GM19035 (cell line): ENCODE results near the gene C2orf80.
"Not testable (repeated sequence)": the region's sequence is repeated elsewhere in the genome, so short reads cannot be mapped to it uniquely, and the experiment has no call there.

Experiments
- ATAC-seq: cut with Tn5 transposase; IDR thresholded peaks from one replicate; pipeline ENCODE4 v1.9.1; 2021; ENCODE audit not compliant: unreplicated experiment

Gene C2orf80

GRCh38 chr2:208189810-208190503 lies at the start of gene C2orf80:
Gene C2orf80 (minus strand): TSS chr2:208190030. CDS start chr2:208186986, 3,044 bp downstream.
- no peak for ATAC-seq

GRCh38 chr2:208235860-208236259 lies 46.0 kb upstream of the C2orf80 start:
- ATAC-seq: no peak

- ATAC-seq: no peak
Measured at GRCh38 chr2:208234786-208235185, 45.0 kb upstream of the C2orf80 start.

DNA sequence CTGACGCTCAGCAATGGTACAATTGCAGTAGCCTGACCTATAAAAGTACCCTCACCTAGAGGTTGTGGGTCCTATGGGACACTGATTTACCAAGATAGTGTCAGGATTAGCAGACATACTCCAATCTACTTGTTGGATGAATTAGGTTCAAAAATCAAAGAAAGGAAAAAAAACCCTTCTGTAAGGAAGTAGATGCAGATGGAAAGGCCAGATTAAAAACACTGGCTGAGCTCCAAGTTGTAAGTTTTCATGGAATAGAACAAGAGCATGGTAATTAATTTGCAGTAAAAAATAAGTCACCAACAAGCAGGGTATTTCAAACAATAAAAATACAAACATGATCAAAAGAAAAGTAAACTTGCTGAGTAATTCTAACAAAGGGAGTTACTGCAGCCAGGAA lies 38.6 kb upstream of the C2orf80 start:
- no peak for ATAC-seq

GRCh38 chr2:208227581-208228232 lies 37.9 kb upstream of the C2orf80 start:
- ATAC-seq: no peak

GRCh38 chr2:208224802-208225201 lies 35.0 kb upstream of the C2orf80 start:
- ATAC-seq: no peak

- ATAC-seq: no peak
Measured at GRCh38 chr2:208222351-208222750, 32.5 kb upstream of the C2orf80 start.

DNA sequence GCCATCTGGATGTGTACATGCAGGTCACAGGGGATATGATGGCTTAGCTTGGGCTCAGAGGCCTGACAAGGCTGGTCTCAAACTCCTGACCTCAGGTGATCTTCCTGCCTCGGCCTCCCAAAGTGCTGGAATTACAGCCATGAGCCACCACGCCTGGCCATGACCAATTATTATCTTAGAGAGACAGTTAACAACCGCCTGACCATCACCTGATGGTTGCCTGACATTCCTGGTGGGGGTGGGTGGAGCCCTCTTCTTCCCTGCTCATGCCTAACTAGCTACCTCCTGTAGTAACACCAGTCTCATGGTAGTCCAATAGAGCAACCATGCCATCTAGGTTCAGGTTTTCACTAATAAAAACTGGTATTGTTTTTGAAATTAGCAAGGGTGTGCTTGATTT lies 32.0 kb upstream of the C2orf80 start:
- not testable (repeated sequence) for ATAC-seq

DNA sequence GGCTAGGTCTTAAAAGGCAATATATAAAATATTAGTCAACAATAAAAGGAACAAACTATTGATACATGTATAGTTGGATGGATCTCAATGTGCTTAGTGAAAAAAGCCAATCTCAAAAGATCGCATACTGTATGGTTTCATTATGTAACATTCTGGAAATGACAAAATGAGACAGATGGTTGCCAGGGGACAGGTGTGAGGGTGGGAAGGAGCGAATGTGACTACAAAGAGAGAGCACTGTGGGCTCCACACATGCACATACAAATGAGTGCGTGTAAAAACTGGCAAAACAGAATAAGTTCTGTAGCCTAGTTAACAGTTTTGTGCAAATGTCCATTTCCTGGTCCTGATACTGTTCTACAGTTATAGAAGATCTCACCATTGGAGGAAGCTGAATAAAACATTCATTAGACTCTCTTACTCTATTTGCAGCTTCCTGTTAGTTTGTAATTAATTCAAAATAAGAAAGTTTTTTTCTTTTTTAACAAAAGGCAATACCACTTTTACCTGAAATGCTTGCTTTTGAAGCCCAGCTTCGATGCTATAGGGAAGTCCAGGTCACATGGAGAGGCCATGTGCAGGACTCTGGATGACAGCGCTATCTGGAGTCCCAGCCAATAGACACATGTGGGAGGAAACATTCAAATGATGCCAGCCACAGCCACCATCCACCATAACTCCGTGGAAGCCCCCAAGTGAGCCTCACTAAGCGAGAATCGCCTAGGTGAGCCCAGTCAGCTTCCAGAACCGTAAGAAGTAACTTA lies 21.0 kb upstream of the C2orf80 start:
- no peak for ATAC-seq

GRCh38 chr2:208208335-208209085 lies 18.7 kb upstream of the C2orf80 start:
- ATAC-seq: no peak

- ATAC-seq: no peak
Measured at GRCh38 chr2:208207769-208208168, 17.9 kb upstream of the C2orf80 start.

DNA sequence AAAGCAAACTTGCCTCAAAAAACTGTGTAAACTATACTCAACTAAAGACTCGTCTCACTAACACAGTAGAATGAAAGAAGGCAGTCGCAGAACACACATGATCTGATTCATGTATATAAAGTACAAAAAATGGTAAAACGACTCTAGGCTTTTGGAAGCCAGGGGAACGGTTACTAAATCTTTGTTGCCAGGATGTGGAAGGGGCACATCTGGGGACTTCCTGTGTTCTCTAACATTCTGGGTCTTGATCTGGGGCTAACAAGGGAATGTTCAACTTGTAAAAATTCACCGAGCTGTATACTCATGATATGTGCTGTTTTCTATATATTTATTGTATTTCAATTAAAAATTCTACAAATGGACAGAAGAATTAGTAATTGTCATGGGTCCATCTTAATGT lies 14.3 kb upstream of the C2orf80 start:
- ATAC-seq: no peak

DNA sequence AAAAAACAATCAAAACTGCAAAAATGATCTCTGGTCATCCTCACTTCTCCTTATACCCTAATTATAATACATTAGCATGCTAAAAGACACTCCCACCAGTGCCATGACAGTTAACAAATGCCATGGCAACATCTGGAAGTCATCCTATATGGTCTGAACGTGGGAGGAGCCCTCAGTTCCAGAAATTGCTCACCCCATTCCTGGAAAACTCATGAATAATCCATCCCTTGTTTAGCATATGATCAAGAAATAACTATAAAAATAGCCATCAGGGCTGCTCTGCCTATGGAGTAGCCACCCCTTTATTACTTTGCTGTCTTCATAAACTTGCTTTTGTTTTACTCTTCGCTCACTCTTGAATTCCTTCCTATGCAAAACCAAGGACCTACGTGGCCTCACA lies 5.7 kb upstream of the C2orf80 start:
- no peak for ATAC-seq

DNA sequence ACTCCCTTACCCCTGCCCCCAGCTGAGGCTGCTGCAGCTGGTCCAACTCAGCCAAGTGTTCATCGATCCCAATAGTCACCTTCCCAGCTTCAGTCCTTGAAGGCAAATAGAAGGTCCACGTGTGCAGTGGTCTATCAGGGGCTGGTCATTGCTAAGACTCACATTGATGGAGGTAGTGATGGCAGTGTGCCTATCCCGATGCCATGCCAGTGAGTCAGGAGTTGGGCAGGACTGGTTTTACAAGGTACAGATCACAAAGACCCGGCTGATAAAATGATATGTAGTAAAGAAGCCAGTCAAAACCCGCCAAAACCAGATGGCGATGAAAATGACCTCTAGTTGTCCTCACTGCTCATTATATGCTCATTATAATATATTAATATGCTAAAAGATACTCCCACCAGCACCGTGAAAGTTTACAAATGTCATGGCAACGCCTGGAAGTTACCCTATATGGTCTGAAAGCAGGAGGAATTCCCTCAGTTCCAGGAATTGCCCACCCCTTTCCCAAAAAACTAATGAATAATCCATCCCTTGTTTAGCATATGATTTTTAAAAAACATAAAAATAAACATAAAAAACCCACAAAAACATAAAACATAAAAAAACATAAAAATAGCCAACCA lies 2.9 kb upstream of the C2orf80 start:
- ATAC-seq: no peak

DNA sequence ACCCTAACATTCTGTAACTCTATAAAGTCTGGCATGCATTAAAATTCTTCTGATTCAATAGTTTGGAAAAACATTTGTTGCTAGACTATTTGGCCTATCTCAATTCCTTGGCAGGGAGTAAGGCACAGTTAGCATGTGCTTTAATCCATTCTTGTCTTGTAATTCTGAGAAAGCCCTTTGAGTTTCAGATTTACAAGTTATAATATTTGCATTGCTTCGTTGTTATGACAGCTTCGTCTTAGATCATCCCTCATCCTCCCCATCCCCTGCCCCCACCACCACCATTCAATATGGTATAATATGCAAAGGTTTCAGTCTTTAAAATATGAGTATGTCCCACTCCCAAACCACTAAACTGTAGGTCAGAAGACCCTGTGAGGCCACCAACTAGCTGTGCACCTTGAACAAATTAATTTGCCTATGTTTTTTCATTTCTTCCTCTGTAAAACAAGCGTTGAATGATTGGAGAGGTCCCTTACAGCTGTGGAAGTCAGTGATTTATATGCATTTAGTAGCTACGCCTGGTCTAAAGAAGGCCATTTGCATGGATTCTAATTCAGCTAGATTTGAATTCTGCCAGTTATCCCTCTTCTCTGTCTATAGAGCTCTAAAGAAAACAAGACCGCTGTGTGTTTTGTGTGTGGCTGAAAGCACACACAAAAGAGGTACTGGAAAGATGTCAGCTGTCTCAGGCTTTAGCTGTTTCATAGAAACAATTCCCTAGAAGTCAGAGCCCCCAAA lies 591 bp downstream of the C2orf80 start:
- ATAC-seq: no peak

DNA sequence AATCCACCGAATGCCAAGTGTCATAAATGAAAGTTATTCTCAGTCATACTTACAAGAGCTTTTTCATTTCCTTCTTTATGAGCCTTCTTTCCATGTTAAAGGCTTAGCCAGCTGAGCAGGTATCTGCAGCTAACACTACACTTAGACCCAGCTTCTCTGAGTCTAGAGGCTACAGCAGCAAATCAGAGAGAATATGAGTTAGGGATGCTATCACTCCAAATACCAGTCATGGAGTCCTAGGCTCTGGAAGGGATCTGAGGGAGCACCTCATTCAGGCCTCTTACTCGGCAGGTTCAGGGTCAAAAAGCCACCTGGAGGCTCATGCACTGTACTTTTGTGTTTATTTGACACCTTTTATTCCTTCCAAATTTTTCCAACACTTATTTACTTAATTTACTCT lies 2.9 kb downstream of the C2orf80 start:
- no peak for ATAC-seq

- ATAC-seq: no peak
Measured at GRCh38 chr2:208186465-208186864, 3.4 kb downstream of the C2orf80 start.

GRCh38 chr2:208183972-208184705 lies 5.7 kb downstream of the C2orf80 start:
- no peak for ATAC-seq

GRCh38 chr2:208183526-208183925 lies 6.3 kb downstream of the C2orf80 start:
- ATAC-seq: no peak
